Tibial nerve (tissue), 4 donors: ENCODE measurements around the gene PLOD3.
"Not testable (repeated sequence)": the region's sequence is repeated elsewhere in the genome, so short reads cannot be mapped to it uniquely, and the experiment has no call there.

Experiments
- CTCF ChIP-seq, 5 experiments: fragments of 200-600 bp in 3 of 5; fragments of 450-650 bp in 2 of 5; sonication (generic) in 3 of 5; IDR thresholded peaks; one replicate each; pipeline ENCODE4 v1.5.1; 2016 to 2019; ENCODE audit warnings: antibody characterized with exemption in 5 of 5, mild to moderate bottlenecking in 3 of 5, moderate library complexity in 2 of 5
- EP300 ChIP-seq, 2 donors: sonication (generic); formaldehyde crosslinking; IDR thresholded peaks; one replicate each; pipeline ENCODE4 v1.6.1; 2017; ENCODE audit warnings: antibody characterized with exemption in 2 of 2, mild to moderate bottlenecking in 1 of 2
- POLR2A ChIP-seq, 2 donors: fragments of 450-650 bp; IDR thresholded peaks; one replicate each; pipeline ENCODE4 v1.6.1; 2017; ENCODE audit warnings: antibody characterized with exemption in 2 of 2, mild to moderate bottlenecking in 2 of 2, moderate library complexity in 2 of 2

GRCh38 chr7:101264102-101264706, 46.8 kb upstream of the PLOD3 start:
- TF ChIP-seq CTCF, POLR2A, EP300 (IDR thresholded peaks at IDR 0.05): not testable (repeated sequence)
